PC-9 (cell line): Measurements from ENCODE around the gene SEL1L3.

Source experiments
- CTCF ChIP-seq: fragments of 200-600 bp; sonication (generic); conservative IDR thresholded peaks from 2 replicates; pipeline ENCODE4 v1.6.1; 2017; ENCODE audit warnings: mixed run types, antibody characterized with exemption, mild to moderate bottlenecking, moderate library complexity
- EZH2 ChIP-seq: fragments of 200-600 bp; sonication (generic); IDR thresholded peaks from 2 replicates; pipeline ENCODE4 v1.8.0; 2017; ENCODE audit warnings: antibody characterized with exemption, low read depth

GRCh38 chr4:25859429-25860148 lies 3.2 kb downstream of the SEL1L3 start:
- TF ChIP-seq CTCF (no peak), EZH2 (no peak)
